CD14-positive monocyte (primary cell): ENCODE results near the gene KRT6B. TPM values are rescaled to one million over a fixed set of nuclear protein-coding genes. Genes with fewer than 3 reads are reported as not detected.

ENCODE experiments used
- DNase-seq, 3 donors: peaks; one replicate each; pipeline ENCODE4 v3.0.0-alpha.2; 2011 to 2022
- H2AFZ ChIP-seq: 2 replicates; pipeline ENCODE4 v1.6.0; 2012; ENCODE audit warnings: mild to moderate bottlenecking, low read depth, low read length, inconsistent platforms; ENCODE audit not compliant: insufficient read depth, poor library complexity, severe bottlenecking
- H3K27ac ChIP-seq, 2 donors: 1 replicate in 1 of 2; 2 replicates in 1 of 2; pipeline ENCODE4 v1.5.1; 2012 to 2013; ENCODE audit warnings: low read length in 2 of 2, control low read depth in 1 of 2, inconsistent platforms in 1 of 2, low read depth in 1 of 2, mild to moderate bottlenecking in 1 of 2
- H3K27me3 ChIP-seq, 2 donors: one replicate each; pipeline versions ENCODE4 v1.6.0 to v1.6.1; 2011 to 2013; ENCODE audit warnings: low read length in 2 of 2; ENCODE audit not compliant: control insufficient read depth in 2 of 2, insufficient read depth in 2 of 2
- H3K36me3 ChIP-seq, 2 donors: replicated peaks in 1 of 2; 1 replicate in 1 of 2; 2 replicates in 1 of 2; pipeline versions ENCODE4 v1.5.1 to v1.6.1; 2012 to 2013; ENCODE audit warnings: low read length in 2 of 2, control low read depth in 1 of 2, inconsistent platforms in 1 of 2, mild to moderate bottlenecking in 1 of 2; ENCODE audit not compliant: insufficient read depth in 2 of 2, control insufficient read depth in 1 of 2
- H3K4me1 ChIP-seq, 2 donors: 1 replicate in 1 of 2; 2 replicates in 1 of 2; pipeline versions ENCODE4 v1.5.1 to v1.6.1; 2012 to 2013; ENCODE audit warnings: low read length in 2 of 2, control low read depth in 1 of 2, inconsistent platforms in 1 of 2, mild to moderate bottlenecking in 1 of 2, moderate library complexity in 1 of 2; ENCODE audit not compliant: insufficient read depth in 2 of 2, control insufficient read depth in 1 of 2
- H3K4me2 ChIP-seq: replicated peaks from 2 replicates; pipeline ENCODE3; 2012; ENCODE audit warnings: low read length, moderate library complexity, mild to moderate bottlenecking; ENCODE audit not compliant: poor library complexity, severe bottlenecking; ENCODE audit errors: extremely low read depth
- H3K4me3 ChIP-seq, 3 experiments: fragments of 200-600 bp in 1 of 3; sonication (generic) in 1 of 3; replicated peaks in 1 of 3; 1 replicate in 2 of 3; 2 replicates in 1 of 3; pipeline ENCODE4 v1.5.1; 2011 to 2013; ENCODE audit warnings: low read length in 3 of 3, mild to moderate bottlenecking in 3 of 3, control low read depth in 2 of 3, low read depth in 2 of 3, inconsistent platforms in 1 of 3, moderate library complexity in 1 of 3
- H3K79me2 ChIP-seq: 2 replicates; pipeline ENCODE4 v1.6.0; 2012; ENCODE audit warnings: mild to moderate bottlenecking, control low read depth, inconsistent platforms, low read length, moderate library complexity; ENCODE audit not compliant: insufficient read depth
- H3K9ac ChIP-seq: 2 replicates; pipeline ENCODE4 v1.6.0; 2017; ENCODE audit warnings: low read length, mild to moderate bottlenecking; ENCODE audit not compliant: insufficient read depth, poor library complexity, severe bottlenecking
- H3K9me3 ChIP-seq, 2 donors: replicated peaks in 1 of 2; 1 replicate in 1 of 2; 2 replicates in 1 of 2; pipeline versions ENCODE4 v1.5.1 to v1.6.1; 2012 to 2013; ENCODE audit warnings: low read length in 2 of 2, control low read depth in 1 of 2; ENCODE audit not compliant: control insufficient read depth in 1 of 2, insufficient read depth in 1 of 2
- H4K20me1 ChIP-seq: 2 replicates; pipeline ENCODE4 v1.6.0; 2012; ENCODE audit warnings: mild to moderate bottlenecking, low read length, control low read depth, moderate library complexity; ENCODE audit not compliant: insufficient read depth
- H3K27ac Mint-ChIP-seq, 7 donors: one replicate each; pipeline ENCODE4 v1.8.0; 2020; ENCODE audit warnings: mild to moderate bottlenecking in 7 of 7, mixed read lengths in 7 of 7, moderate library complexity in 6 of 7, inconsistent platforms in 2 of 7
- H3K27me3 Mint-ChIP-seq, 3 donors: one replicate each; pipeline ENCODE4 v1.8.0; 2021 to 2022; ENCODE audit warnings: low read depth in 3 of 3, mild to moderate bottlenecking in 3 of 3, mixed read lengths in 3 of 3, moderate library complexity in 3 of 3, inconsistent platforms in 1 of 3
- H3K36me3 Mint-ChIP-seq, 2 donors: one replicate each; pipeline ENCODE4 v1.8.0; 2020; ENCODE audit warnings: mixed read lengths in 2 of 2, inconsistent platforms in 1 of 2, mild to moderate bottlenecking in 1 of 2
- H3K4me1 Mint-ChIP-seq: one replicate; pipeline ENCODE4 v1.8.0; 2020; ENCODE audit warnings: mild to moderate bottlenecking, mixed read lengths
- H3K4me3 Mint-ChIP-seq, 2 donors: one replicate each; pipeline ENCODE4 v1.8.0; 2020; ENCODE audit warnings: mild to moderate bottlenecking in 2 of 2, mixed read lengths in 2 of 2, moderate library complexity in 1 of 2
- H3K9me3 Mint-ChIP-seq, 7 donors: one replicate each; pipeline ENCODE4 v1.8.0; 2020 to 2022; ENCODE audit warnings: mixed read lengths in 7 of 7, mild to moderate bottlenecking in 6 of 7, moderate library complexity in 6 of 7, inconsistent platforms in 2 of 7
- WGBS: methylation state at CpG from one replicate; pipeline ENCODE4 v1.1.5; 2013; ENCODE audit warnings: missing lambda C conversion rate; ENCODE audit not compliant: insufficient coverage; 5-methylcytosine and 5-hydroxymethylcytosine counted together
- intact Hi-C, 2 donors: fragments of 100-400 bp; cut with micrococcal nuclease; formaldehyde crosslinking; loops; one replicate each; pipeline versions ENCODE4 v1.15.0 to v1.15.1; 2023
- polyA plus RNA-seq, 3 donors: library from polyadenylated mRNA; depleted of rRNA in 1 of 3; unstranded in 2 of 3; stranded (reverse) in 1 of 3; fragments of 300-500 nt in 2 of 3; fragments of >200 nt in 1 of 3; fragmentation: Illumina TruSeq in 2 of 3; gene quantifications; 1 replicate in 2 of 3; 2 replicates in 1 of 3; pipeline ENCODE4 v1.2.3, GENCODE V29; 2012 to 2021
- TF ChIP-seq, protein P1 (sequence below): fragments of 200-600 bp; IDR thresholded peaks from one replicate; pipeline ENCODE4 v1.8.0; 2022; ENCODE audit warnings: antibody characterized with exemption, mild to moderate bottlenecking

Gene KRT6B
- polyA plus RNA-seq, 3 donors: not detected

- no peaks in the 10 kb centered on the region for H3K9me3 ChIP-seq
- Mint-ChIP-seq H3K4me1 (no peaks in the 10 kb centered on the region), H3K27ac (no peak overlapping the region), H3K4me3 (no peak overlapping the region), H3K9me3 (no peaks in the 10 kb centered on the region), H3K36me3 (no peaks in the 10 kb centered on the region), H3K27me3 (peaks cover 9 to 17% (median 10%) of the 10 kb centered on the region in 3 donors)
- H3K4me1 ChIP-seq: no peaks in the 10 kb centered on the region
- TF ChIP-seq, protein P1, sequence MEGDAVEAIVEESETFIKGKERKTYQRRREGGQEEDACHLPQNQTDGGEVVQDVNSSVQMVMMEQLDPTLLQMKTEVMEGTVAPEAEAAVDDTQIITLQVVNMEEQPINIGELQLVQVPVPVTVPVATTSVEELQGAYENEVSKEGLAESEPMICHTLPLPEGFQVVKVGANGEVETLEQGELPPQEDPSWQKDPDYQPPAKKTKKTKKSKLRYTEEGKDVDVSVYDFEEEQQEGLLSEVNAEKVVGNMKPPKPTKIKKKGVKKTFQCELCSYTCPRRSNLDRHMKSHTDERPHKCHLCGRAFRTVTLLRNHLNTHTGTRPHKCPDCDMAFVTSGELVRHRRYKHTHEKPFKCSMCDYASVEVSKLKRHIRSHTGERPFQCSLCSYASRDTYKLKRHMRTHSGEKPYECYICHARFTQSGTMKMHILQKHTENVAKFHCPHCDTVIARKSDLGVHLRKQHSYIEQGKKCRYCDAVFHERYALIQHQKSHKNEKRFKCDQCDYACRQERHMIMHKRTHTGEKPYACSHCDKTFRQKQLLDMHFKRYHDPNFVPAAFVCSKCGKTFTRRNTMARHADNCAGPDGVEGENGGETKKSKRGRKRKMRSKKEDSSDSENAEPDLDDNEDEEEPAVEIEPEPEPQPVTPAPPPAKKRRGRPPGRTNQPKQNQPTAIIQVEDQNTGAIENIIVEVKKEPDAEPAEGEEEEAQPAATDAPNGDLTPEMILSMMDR: no peak
- no peaks in the 10 kb centered on the region for H3K36me3 ChIP-seq
- intact Hi-C loops: no loop called here
- H3K9ac ChIP-seq: no peak overlapping the region
- H3K27ac ChIP-seq: no peak overlapping the region
- no peak overlapping the region for H3K4me2 ChIP-seq
- H2AFZ ChIP-seq: no peak overlapping the region
- no peak overlapping the region for H3K4me3 ChIP-seq
- WGBS: 90% methylated on average over 2 of the region's 2 CpGs
- no peak for DNase-seq
- no peaks in the 10 kb centered on the region for H3K27me3 ChIP-seq
- H4K20me1 ChIP-seq: no peaks in the 10 kb centered on the region
- H3K79me2 ChIP-seq: no peaks in the 10 kb centered on the region
Measured at GRCh38 chr12:52426034-52426433, 25.9 kb downstream of the KRT6B start.

GRCh38 chr12:52425466-52425865 is 26.5 kb downstream of the KRT6B start:
- no peak overlapping the region for H2AFZ ChIP-seq
- no peak overlapping the region for H3K9ac ChIP-seq
- Mint-ChIP-seq H3K4me1 (no peaks in the 10 kb centered on the region), H3K27ac (no peak overlapping the region), H3K36me3 (no peaks in the 10 kb centered on the region), H3K4me3 (no peak overlapping the region), H3K27me3 (peaks cover 9 to 15% (median 10%) of the 10 kb centered on the region in 3 donors), H3K9me3 (no peaks in the 10 kb centered on the region)
- H3K4me1 ChIP-seq: no peaks in the 10 kb centered on the region
- no peaks in the 10 kb centered on the region for H3K36me3 ChIP-seq
- H3K27me3 ChIP-seq: no peaks in the 10 kb centered on the region
- no peak overlapping the region for H3K4me2 ChIP-seq
- DNase-seq: no peak
- H3K4me3 ChIP-seq: no peak overlapping the region
- H3K9me3 ChIP-seq: no peaks in the 10 kb centered on the region
- H3K79me2 ChIP-seq: no peaks in the 10 kb centered on the region
- no peaks in the 10 kb centered on the region for H4K20me1 ChIP-seq
- intact Hi-C loops: no loop called here
- TF ChIP-seq, protein P1: no peak
- 94% methylated on average over 2 of the region's 5 CpGs for WGBS
- no peak overlapping the region for H3K27ac ChIP-seq
